SU-DHL-6 (cell line): ENCODE data around the gene ADAMTS4.

Source experiments
- CTCF ChIP-seq: fragments of 200-600 bp; sonication (generic); IDR thresholded peaks from one replicate; pipeline ENCODE4 v1.5.1; 2017; ENCODE audit warnings: antibody characterized with exemption, mild to moderate bottlenecking, low read length, moderate library complexity; ENCODE audit not compliant: insufficient read depth, poor library complexity, severe bottlenecking
- EZH2phosphoT487 ChIP-seq: fragments of 200-600 bp; sonication (generic), shearing (Covaris generic); conservative IDR thresholded peaks from 2 replicates; pipeline ENCODE4 v1.6.1; 2018; ENCODE audit warnings: mild to moderate bottlenecking, antibody characterized with exemption, low read length, moderate library complexity, mixed read lengths

GRCh38 chr1:161197560-161198193 is 1.2 kb downstream of the ADAMTS4 start:
- TF ChIP-seq CTCF (no peak), EZH2phosphoT487 (no peak)
